ENCODE results near the gene GPC5. TPM values are rescaled to one million over a fixed set of nuclear protein-coding genes. Genes with fewer than 3 reads are reported as not detected.

GPC5 gene
- total and polyA plus RNA-seq, 2 of the 8 experiments (the other 6 are each of a cell fraction or from before 2014, with no cell fraction given), result 0.20 to 0.39 TPM

DNA sequence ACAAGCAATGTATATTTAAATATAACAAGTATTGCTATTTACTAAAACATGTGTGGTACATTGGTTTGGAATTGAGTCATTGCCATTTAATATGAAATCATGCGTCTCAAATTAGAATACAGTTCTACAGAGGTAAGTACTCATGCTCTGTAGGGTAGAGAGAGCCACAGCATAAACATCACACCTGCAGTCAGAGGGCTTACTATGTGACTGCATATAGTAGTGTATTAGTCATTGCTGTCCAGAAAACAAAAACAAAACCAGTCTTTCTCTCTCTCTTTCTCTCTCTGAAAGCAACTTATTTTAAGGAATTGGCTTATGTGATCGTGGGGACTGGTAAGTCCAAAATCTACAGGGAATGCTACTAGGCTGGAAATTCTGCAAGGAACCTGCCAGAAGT, 370.3 kb downstream of the GPC5 start (continued):
- TF ChIP-seq SIN3A (conservative IDR thresholded peaks at IDR 0.05 in 1 of 2, IDR thresholded peaks at IDR 0.05 in 1 of 2; ENCODE audit: low read depth in 1 of 2, low read length in 2 of 2) (no peak), NRF1 (IDR thresholded peaks at IDR 0.05; ENCODE audit: low read depth, low read length) (no peak), RXRA (IDR thresholded peaks at IDR 0.05; ENCODE audit: insufficient read depth, low read depth, low read length) (no peak), POU5F1 (IDR thresholded peaks at IDR 0.05; ENCODE audit: low read depth, low read length) (no peak), EGR1 (IDR thresholded peaks at IDR 0.05; ENCODE audit: borderline replicate concordance, low read depth, low read length) (no peak)

Measured in H1 (cell line).